Activated T-cell treated with anti-CD3 and anti-CD28 coated beads for 1 hour (primary cell): ENCODE data around the gene IFNLR1.

Source experiments
- DNase-seq: peaks from one replicate; pipeline ENCODE4 v3.0.0-alpha.2; 2020; ENCODE audit warnings: low read depth

IFNLR1 gene

DNA sequence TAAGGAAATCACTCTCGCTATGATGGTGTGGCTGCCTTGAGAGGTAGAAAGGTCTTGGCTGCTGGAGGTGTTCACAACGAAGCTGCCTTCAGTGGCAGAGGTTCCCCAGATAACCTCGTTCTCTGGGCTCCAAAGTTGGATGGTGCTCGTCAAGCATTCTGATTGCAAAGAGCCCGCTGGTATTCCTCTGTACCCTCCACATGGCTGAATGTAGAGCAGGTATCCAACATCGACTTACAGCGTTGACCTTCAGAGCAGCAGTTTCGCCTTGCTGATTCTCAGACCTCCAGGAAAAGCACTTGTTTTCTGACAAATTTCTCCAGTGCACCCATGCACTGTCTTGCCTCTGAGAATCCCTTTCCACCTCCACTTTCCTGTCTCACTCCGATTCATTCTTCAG, 39.9 kb downstream of the IFNLR1 start:
- DNase-seq: no peak

GRCh38 chr1:24142546-24143534, 44.2 kb downstream of the IFNLR1 start, which contains the start of gene IL22RA1:
IL22RA1 (minus strand) TSS chr1:24143140; CDS start chr1:24143082, 58 bp downstream.
- no peak for DNase-seq

DNA sequence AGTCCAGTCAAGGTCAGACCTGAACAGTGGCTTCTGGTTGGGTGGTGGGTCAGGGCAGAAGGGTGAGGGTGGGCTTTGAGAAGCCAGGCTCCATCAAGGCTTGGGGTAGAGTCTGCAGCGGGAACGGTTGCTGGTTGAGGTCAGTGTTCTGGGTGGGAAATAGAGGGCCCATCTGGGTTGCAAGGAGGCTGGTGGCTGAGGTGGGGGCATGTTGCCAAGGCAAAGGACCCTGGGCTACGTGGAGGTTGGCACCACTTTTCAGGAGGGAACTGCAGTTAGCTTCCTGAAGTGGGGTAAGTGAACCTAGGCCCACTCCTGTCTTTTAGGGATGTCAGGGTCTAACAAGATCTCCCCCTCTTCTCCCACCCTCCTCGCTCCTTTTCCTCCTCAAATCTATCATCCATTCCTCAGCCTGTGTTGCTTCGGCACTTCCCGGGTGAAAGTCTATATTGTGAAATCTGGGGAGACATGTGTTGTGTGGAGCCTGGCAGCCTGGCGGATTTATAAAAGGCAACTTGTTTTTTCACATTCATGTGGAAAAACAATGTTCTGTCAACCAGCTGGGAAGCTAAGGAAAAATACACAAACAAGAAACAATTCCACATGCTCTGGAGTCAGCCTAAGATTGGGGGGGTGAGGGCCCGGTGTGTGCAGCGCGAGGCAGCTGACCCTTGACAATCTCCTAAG, 45.6 kb downstream of the IFNLR1 start:
- DNase-seq: no peak

DNA sequence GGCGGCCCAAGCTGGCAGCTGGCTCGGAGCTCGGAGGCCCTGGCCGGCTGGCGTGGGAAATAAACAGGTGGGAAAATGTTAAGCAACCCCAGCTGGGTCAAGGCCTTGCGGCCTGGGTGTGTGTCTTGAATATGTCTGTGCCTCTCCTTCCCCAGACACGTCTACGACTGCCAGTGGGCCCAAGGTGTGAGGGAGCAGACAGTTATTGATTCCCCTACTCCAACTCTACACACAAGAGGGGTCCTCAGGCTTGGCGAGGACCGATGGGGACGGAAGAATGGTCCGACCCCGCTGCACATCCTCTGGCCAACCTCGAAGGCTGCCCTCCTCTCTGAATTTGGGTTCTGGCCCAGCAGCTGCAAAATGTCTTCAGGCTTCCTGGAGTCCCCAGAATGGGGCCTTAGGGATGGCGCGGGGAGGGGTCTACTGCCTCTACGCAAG, 46.3 kb downstream of the IFNLR1 start:
- no peak for DNase-seq

GRCh38 chr1:24139841-24140425, 47.2 kb downstream of the IFNLR1 start:
- DNase-seq: no peak

DNA sequence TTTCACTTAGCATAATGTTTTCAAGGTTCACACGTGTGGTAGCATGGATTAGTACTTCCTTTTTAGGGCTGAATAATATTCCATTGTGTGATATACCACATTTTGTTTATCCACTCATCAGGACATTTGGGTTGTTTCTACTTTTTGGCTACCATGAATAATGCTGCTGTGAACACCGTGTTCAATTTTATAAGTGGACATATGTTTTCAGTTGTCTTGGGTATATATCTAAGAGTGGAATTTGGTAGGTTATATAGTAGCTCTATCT, 47.9 kb downstream of the IFNLR1 start:
- no peak for DNase-seq

GRCh38 chr1:24138476-24139221, 48.4 kb downstream of the IFNLR1 start:
- no peak for DNase-seq

GRCh38 chr1:24136956-24137539, 50.0 kb downstream of the IFNLR1 start:
- no peak for DNase-seq

DNA sequence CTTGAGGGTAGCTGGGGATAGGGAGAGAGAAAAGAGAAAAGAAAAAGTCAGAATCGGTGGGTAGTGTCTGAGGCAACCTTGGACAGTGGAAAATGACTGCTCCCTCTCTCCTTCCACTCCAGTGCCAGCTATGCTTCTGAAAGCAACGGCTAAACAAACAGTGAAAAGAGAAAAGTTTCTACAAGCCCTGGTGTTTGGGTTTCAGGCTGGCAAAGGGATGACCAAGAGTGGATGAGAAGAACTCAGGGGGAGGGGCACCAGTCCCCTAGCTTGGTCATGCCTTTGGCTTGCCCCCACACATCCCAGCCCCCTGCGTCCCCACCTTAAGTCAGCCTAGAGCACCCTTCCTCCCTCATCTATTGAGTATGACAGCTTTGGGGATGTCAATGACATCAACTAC, 52.7 kb downstream of the IFNLR1 start:
- no peak for DNase-seq

DNA sequence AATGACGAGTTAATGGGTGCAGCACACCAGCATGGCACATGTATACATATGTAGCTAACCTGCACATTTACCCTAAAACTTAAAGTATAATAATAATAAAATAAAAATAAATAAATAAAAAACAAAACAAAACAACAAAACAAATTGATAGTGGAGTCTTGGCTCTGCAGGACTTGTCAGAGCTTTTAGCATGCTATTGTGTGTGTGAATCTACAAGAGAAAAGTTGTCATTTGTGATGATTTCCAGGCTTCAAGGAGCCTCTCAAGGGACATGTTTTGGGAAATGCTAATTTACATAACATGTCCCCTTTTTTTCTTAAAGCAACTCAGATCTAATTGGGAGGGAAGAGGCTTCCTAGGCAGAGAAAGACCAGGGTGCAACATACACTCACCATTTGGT, 53.3 kb downstream of the IFNLR1 start:
- no peak for DNase-seq

GRCh38 chr1:24130385-24130784, 56.7 kb downstream of the IFNLR1 start:
- DNase-seq: no peak

DNA sequence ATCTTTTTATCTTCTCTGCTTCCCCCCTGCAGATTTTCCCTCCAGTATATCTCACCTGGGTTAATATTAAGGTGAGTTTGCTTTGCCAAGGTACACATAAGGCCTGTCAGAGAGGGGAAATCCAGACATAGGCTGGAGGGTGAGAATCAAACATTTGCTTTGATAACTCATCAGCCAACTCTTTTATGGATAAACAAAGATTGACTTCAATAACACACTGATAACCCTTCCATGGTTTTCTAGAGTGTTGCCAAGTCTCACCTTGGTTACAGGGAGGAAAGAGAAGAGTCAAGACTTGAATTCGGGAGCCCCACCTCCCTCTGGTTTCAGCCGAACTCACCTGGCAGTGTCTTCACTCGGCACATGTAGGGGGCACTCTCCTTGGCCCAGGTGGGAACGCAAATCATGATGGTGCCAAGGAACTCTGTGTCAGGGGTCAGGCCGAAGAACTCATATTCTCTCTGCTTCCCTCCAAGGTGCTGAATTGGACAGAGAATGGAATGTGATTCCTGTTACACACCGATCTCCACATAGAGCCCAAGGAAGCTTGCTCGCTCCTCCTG, 59.2 kb downstream of the IFNLR1 start:
- no peak for DNase-seq

GRCh38 chr1:24127134-24127800, 59.8 kb downstream of the IFNLR1 start:
- DNase-seq: no peak

DNA sequence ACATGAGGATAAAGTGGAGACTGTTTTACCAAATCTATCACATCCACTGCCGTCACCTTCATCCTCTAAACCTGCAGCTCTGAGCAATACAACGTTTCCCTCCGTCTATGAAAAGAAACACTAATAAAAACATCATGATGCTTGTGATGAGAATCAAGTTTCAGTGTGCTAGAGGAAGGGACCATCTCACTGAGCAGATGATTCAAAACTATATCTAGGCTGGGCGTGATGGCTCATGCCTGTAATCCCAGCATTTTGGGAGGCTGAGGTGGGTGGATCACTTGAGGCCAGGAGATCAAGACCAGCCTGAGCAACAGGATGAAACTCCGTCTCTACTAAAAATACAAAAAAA, 60.4 kb downstream of the IFNLR1 start:
- DNase-seq: no peak

DNA sequence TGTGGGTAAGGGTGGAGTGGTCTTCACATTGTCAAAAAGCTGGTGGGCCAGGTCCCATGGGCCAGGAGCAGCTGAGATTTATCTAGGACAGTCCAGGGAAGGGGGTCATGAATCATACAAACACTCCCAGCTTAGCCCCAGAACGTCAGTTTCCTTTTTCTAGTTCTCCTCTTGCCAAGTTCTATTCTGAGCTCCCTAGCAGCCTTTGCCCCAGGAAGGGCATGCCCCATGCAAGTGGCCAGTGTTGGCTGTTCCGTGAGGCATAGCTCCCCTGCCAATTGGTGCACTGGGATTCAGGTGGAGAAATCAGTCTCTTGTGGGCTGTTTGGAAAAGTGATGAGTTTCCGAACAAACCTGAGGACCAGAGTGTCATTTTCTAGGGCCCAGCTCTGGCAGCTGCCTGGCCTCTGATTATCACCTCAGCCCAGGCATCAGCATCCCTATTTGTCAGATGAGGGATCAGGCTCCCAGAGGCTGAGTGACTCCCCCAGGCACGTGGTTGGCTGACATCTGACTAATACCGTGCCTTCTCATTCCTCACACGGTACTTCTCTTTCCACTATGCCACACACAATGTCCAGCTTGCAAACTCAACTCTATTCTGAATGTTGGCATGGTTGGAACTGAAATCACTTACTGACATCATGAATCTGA, 60.9 kb downstream of the IFNLR1 start:
- DNase-seq: no peak

DNA sequence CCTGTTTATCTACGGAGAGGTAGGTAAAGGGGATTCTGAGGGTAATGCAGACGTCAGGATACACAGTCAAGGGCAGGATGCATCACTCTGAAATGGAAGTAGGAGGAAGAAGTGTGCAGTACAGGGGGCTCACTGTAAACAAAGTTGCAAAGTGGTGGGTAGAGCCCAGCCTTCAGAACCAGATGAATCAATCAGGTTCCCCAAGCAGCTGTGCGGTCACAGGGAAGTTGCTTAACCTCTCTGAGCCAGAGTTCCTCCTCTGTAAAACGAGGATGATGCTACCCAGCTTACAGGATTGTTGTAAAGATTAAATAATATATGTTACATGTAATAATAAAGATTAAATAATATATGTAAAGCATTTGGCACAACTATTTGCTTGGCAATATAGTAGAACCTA, 61.6 kb downstream of the IFNLR1 start:
- no peak for DNase-seq

DNA sequence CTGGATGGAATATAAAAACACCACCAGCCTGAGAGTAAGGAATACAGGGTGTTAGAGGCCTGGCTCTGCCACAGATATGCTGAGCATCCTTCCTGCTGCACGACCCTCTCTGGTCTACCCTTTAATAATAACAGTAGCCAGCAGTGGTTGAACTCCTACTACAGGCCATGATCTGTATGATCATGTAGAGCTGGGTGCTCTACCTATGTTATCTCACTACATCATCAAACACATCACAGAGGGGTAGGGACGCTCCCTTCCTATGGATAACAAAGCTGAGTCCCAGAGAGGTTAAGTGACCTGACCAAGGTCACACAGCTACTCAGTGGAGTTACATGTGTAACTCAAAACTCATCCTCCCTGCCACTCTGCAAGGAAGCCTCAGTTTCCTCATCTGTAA, 62.1 kb downstream of the IFNLR1 start:
- no peak for DNase-seq

DNA sequence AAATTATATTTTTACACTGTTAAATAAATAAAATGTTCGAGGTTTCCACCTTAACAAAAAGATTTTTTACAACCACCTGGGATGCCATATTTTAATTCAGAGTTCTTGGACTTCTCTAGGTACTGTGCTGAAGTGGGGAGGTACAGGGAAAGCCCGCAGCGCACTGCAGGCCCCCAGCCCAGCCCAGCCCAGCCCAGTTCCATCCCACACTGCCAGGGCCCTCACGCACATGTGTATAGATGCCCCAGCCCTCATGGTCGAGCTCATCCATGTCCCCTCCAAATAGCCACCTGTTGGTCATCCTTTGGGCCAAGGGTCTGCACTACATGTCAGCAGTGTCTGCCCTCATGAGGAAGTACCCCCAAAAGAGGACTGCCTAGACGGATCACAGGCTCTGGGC, 63.5 kb downstream of the IFNLR1 start:
- DNase-seq: no peak

DNA sequence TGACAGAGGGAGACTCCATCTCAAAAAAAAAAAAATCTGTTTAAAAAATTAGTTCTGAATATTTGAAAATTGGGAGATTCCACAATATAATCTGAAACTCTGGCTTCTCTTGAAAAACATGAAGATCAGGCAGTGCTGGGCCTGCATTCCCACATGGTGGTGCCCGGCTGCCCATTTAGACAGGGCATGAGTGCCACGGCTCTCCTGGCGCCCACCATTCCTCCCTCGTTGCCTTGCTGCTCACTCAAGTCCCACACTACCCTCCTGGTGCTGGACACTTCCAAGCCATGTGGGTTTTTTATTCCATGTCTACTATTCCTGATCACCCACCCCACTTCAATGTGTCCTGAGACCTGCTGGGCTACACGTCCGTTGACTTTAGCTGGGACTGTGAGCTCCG, 64.3 kb downstream of the IFNLR1 start:
- no peak for DNase-seq

DNA sequence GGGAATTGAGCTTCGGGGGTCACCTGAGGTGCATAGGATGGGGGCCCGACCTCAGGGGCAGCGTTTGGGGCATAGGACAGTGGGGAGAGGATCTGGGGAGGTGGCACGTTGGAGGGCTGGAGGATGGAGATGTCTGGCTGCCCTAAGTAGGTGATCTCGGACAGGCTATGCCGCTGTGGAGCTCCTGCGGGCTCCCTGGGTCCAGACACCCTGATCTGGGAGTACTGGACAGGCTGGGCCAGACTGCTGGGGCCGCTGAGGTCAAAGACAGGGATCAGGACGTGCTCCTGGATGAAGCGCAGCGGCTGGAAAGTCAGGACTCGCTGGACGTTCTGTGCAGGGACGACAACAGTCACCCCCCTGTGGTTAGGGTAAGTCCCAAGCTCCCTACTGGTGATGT, 65.7 kb downstream of the IFNLR1 start:
- no peak for DNase-seq

DNA sequence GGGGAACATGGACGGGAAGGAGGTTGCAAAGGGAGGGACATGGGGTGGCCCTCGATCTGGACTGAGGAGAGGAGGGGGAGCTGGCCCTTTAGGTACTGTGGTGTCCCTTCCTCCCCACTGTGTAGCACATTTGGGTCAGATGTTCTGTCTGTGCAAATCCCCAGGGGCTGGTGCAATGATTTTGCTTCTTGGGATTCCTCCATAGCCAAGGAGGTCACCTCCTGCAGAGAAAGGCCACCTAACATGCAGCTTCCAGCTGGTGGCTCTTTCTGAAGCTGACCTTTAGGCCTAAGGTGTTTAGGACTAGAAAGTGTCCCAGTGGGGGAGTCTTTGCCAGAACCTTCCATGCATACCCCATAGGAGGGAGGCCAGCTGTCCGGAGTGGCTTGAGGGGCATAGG, 66.1 kb downstream of the IFNLR1 start:
- DNase-seq: no peak
